ENCODE data around the gene AMZ2. TPM values are rescaled to one million over a fixed set of nuclear protein-coding genes. Genes with fewer than 3 reads are reported as not detected.
"Not testable (repeated sequence)": the region's sequence is repeated elsewhere in the genome, so short reads cannot be mapped to it uniquely, and the experiment has no call there.

Gene AMZ2
- polyA plus RNA-seq (2013): 43.6 TPM

GRCh38 chr17:68247445-68248198 lies at the start of gene AMZ2:
TSS of gene AMZ2 (plus strand) at chr17:68248043. CDS start at chr17:68250188, 2,145 bp downstream.
- POLR2A ChIA-PET: interaction anchor here (0.6 to 1.6 kb wide), 9 partner anchors 8 to 255 kb away, joined by 3 to 8 read pairs (median 4); no protein-coding TSS in a partner anchor
- peaks cover 0 to 32% (median 24%) of the 10 kb centered on the region in 4 experiments for H3K4me1 ChIP-seq (ENCODE audit: control extremely low read depth in 1 of 4, control insufficient read depth in 4 of 4, insufficient read depth in 4 of 4, low read length in 3 of 4)
- no peaks in the 10 kb centered on the region for H3K27me3 ChIP-seq (replicated peaks in 2 of 5; ENCODE audit: control insufficient read depth in 4 of 5, insufficient read depth in 5 of 5, low read length in 4 of 5)
- peaks cover 0 to 2% (median under 1%) of the 10 kb centered on the region in 4 experiments for H3K36me3 ChIP-seq (ENCODE audit: control insufficient read depth in 4 of 4, insufficient read depth in 4 of 4, low read length in 3 of 4)
- WGBS (ENCODE audit: insufficient coverage): 0% methylated on average over 88 of the region's 97 CpGs
- peak within 1 kb of the TSS; percentile 80 to 90 for H3K27ac ChIP-seq (ENCODE audit: insufficient read depth in 1 of 2, low read depth in 1 of 2, low read length in 2 of 2, poor library complexity in 1 of 2, severe bottlenecking in 2 of 2)
- H3K9me3 ChIP-seq (ENCODE audit: control extremely low read depth in 1 of 5, control insufficient read depth in 4 of 5, insufficient read depth in 2 of 5, low read depth in 1 of 5, low read length in 4 of 5): no peaks in the 10 kb centered on the region
- peak within 1 kb of the TSS; percentile 62 to 89 (median 80) for H3K4me3 ChIP-seq (ENCODE audit: control insufficient read depth in 1 of 7, extremely low read depth in 1 of 7, insufficient read depth in 4 of 7, low read depth in 2 of 7, low read length in 6 of 7)
- CTCF ChIA-PET: interaction anchor here (0.8 to 1.9 kb wide), 6 partner anchors 34 to 219 kb away, joined by 3 to 6 read pairs (median 3); no protein-coding TSS in a partner anchor
- peak; percentile 93 to 97 (median 97) for DNase-seq

- peak overlapping the region in 6 of 7 experiments; percentile 6 to 62 (median 43) for H3K4me3 ChIP-seq (ENCODE audit: control insufficient read depth in 1 of 7, extremely low read depth in 1 of 7, insufficient read depth in 4 of 7, low read depth in 2 of 7, low read length in 6 of 7)
Observed at GRCh38 chr17:68198931-68199836, 48.7 kb upstream of the AMZ2 start.

GRCh38 chr17:68199837-68200688 lies 47.8 kb upstream of the AMZ2 start:
- peaks cover 6 to 61% (median 56%) of the 10 kb centered on the region in 4 experiments for H3K4me1 ChIP-seq (ENCODE audit: control extremely low read depth in 1 of 4, control insufficient read depth in 4 of 4, insufficient read depth in 4 of 4, low read length in 3 of 4)
- WGBS (ENCODE audit: insufficient coverage): 3% methylated on average over 25 of the region's 30 CpGs
- peak overlapping the region in 5 of 7 experiments; percentile 21 to 62 (median 51) for H3K4me3 ChIP-seq (ENCODE audit: control insufficient read depth in 1 of 7, extremely low read depth in 1 of 7, insufficient read depth in 4 of 7, low read depth in 2 of 7, low read length in 6 of 7)
- DNase-seq: peak in 1 of 3 donors; percentile 22
- no peak overlapping the region for H3K27ac ChIP-seq (ENCODE audit: insufficient read depth in 1 of 2, low read depth in 1 of 2, low read length in 2 of 2, poor library complexity in 1 of 2, severe bottlenecking in 2 of 2)
- POLR2A ChIA-PET: interaction anchor here (1.0 kb wide), 2 partner anchors 19 to 22 kb away, joined by 3 read pairs; no protein-coding TSS in a partner anchor
- no peaks in the 10 kb centered on the region for H3K9me3 ChIP-seq (ENCODE audit: control extremely low read depth in 1 of 5, control insufficient read depth in 4 of 5, insufficient read depth in 2 of 5, low read depth in 1 of 5, low read length in 4 of 5)
- no peaks in the 10 kb centered on the region for H3K36me3 ChIP-seq (ENCODE audit: control insufficient read depth in 4 of 4, insufficient read depth in 4 of 4, low read length in 3 of 4)
- peaks cover 0 to 60% (median 29%) of the 10 kb centered on the region in 5 experiments for H3K27me3 ChIP-seq (replicated peaks in 2 of 5; ENCODE audit: control insufficient read depth in 4 of 5, insufficient read depth in 5 of 5, low read length in 4 of 5)
- CTCF ChIA-PET: interaction anchor here (0.7 to 3.7 kb wide), 22 partner anchors 7 to 268 kb away, joined by 3 to 25 read pairs (median 3); no protein-coding TSS in a partner anchor

More at GRCh38 chr17:68198931-68199836, 48.7 kb upstream of the AMZ2 start:
- CTCF ChIA-PET: interaction anchor here (0.7 to 3.7 kb wide), 13 partner anchors 10 to 268 kb away, joined by 3 to 25 read pairs (median 4); no protein-coding TSS in a partner anchor
- peaks cover 6 to 55% (median 50%) of the 10 kb centered on the region in 4 experiments for H3K4me1 ChIP-seq (ENCODE audit: control extremely low read depth in 1 of 4, control insufficient read depth in 4 of 4, insufficient read depth in 4 of 4, low read length in 3 of 4)
- H3K27ac ChIP-seq (ENCODE audit: insufficient read depth in 1 of 2, low read depth in 1 of 2, low read length in 2 of 2, poor library complexity in 1 of 2, severe bottlenecking in 2 of 2): no peak overlapping the region
- no peaks in the 10 kb centered on the region for H3K9me3 ChIP-seq (ENCODE audit: control extremely low read depth in 1 of 5, control insufficient read depth in 4 of 5, insufficient read depth in 2 of 5, low read depth in 1 of 5, low read length in 4 of 5)
- peak in 1 of 3 donors; percentile 29 for DNase-seq
- H3K27me3 ChIP-seq (replicated peaks in 2 of 5; ENCODE audit: control insufficient read depth in 4 of 5, insufficient read depth in 5 of 5, low read length in 4 of 5): peaks cover 0 to 66% (median 29%) of the 10 kb centered on the region in 5 experiments
- H3K36me3 ChIP-seq (ENCODE audit: control insufficient read depth in 4 of 4, insufficient read depth in 4 of 4, low read length in 3 of 4): no peaks in the 10 kb centered on the region
- WGBS (ENCODE audit: insufficient coverage): 3% methylated on average over 101 of the region's 101 CpGs
- POLR2A ChIA-PET: interaction anchor here (1.0 kb wide), 2 partner anchors 19 to 21 kb away, joined by 3 read pairs; no protein-coding TSS in a partner anchor

- DNase-seq: peak; percentile 52 to 73 (median 66)
- POLR2A ChIA-PET: interaction anchor here (1.0 kb wide), 1 partner anchor 20 kb away, joined by 3 read pairs; no protein-coding TSS in a partner anchor
- H3K4me1 ChIP-seq (ENCODE audit: control extremely low read depth in 1 of 4, control insufficient read depth in 4 of 4, insufficient read depth in 4 of 4, low read length in 3 of 4): peaks cover 6 to 59% (median 56%) of the 10 kb centered on the region in 4 experiments
- CTCF ChIA-PET: interaction anchor here (0.8 to 3.7 kb wide), 16 partner anchors 8 to 267 kb away, joined by 3 to 25 read pairs (median 3); no protein-coding TSS in a partner anchor
- peaks cover 0 to 52% (median 23%) of the 10 kb centered on the region in 5 experiments for H3K27me3 ChIP-seq (replicated peaks in 2 of 5; ENCODE audit: control insufficient read depth in 4 of 5, insufficient read depth in 5 of 5, low read length in 4 of 5)
- H3K27ac ChIP-seq (ENCODE audit: insufficient read depth in 1 of 2, low read depth in 1 of 2, low read length in 2 of 2, poor library complexity in 1 of 2, severe bottlenecking in 2 of 2): no peak overlapping the region
- H3K9me3 ChIP-seq (ENCODE audit: control extremely low read depth in 1 of 5, control insufficient read depth in 4 of 5, insufficient read depth in 2 of 5, low read depth in 1 of 5, low read length in 4 of 5): no peaks in the 10 kb centered on the region
- peak overlapping the region in 6 of 7 experiments; percentile 29 to 62 (median 46) for H3K4me3 ChIP-seq (ENCODE audit: control insufficient read depth in 1 of 7, extremely low read depth in 1 of 7, insufficient read depth in 4 of 7, low read depth in 2 of 7, low read length in 6 of 7)
- 2% methylated on average over 24 of the region's 31 CpGs for WGBS (ENCODE audit: insufficient coverage)
- no peaks in the 10 kb centered on the region for H3K36me3 ChIP-seq (ENCODE audit: control insufficient read depth in 4 of 4, insufficient read depth in 4 of 4, low read length in 3 of 4)
Observed at GRCh38 chr17:68200689-68201417, 47.0 kb upstream of the AMZ2 start.

GRCh38 chr17:68201418-68201771 lies 46.4 kb upstream of the AMZ2 start:
- POLR2A ChIA-PET: not testable (repeated sequence)
- WGBS (ENCODE audit: insufficient coverage): no CpG with 5 or more reads among the region's 3 CpGs
- H3K27me3 ChIP-seq (replicated peaks in 2 of 5; ENCODE audit: control insufficient read depth in 4 of 5, insufficient read depth in 5 of 5, low read length in 4 of 5): peaks cover 0 to 47% (median 22%) of the 10 kb centered on the region in 5 experiments

More at GRCh38 chr17:68201418-68201771, 46.4 kb upstream of the AMZ2 start:
- CTCF ChIA-PET: interaction anchor here (0.6 to 3.7 kb wide), 12 partner anchors 9 to 303 kb away, joined by 3 to 25 read pairs (median 4); no protein-coding TSS in a partner anchor
- not testable (repeated sequence) for H3K36me3 ChIP-seq (ENCODE audit: control insufficient read depth in 4 of 4, insufficient read depth in 4 of 4, low read length in 3 of 4); H3K4me3 ChIP-seq (ENCODE audit: control insufficient read depth in 1 of 7, extremely low read depth in 1 of 7, insufficient read depth in 4 of 7, low read depth in 2 of 7, low read length in 6 of 7); H3K9me3 ChIP-seq (ENCODE audit: control extremely low read depth in 1 of 5, control insufficient read depth in 4 of 5, insufficient read depth in 2 of 5, low read depth in 1 of 5, low read length in 4 of 5); H3K27ac ChIP-seq (ENCODE audit: insufficient read depth in 1 of 2, low read depth in 1 of 2, low read length in 2 of 2, poor library complexity in 1 of 2, severe bottlenecking in 2 of 2); DNase-seq
- peaks cover 6 to 58% (median 54%) of the 10 kb centered on the region in 4 experiments for H3K4me1 ChIP-seq (ENCODE audit: control extremely low read depth in 1 of 4, control insufficient read depth in 4 of 4, insufficient read depth in 4 of 4, low read length in 3 of 4)

Data from common myeloid progenitor, CD34-positive (primary cell).